H54 (cell line): Measurements from ENCODE around the gene GSS.

Experiments used
- DNase-seq: peaks from one replicate; pipeline ENCODE4 v3.0.0; 2011; ENCODE audit warnings: low spot score, mixed read lengths; ENCODE audit not compliant: insufficient read length
- FAIRE-seq: peaks from 3 replicates; lab custom pipeline; 2011; peaks lifted over from hg19 to GRCh38; lab: Jason Lieb, UNC
- POLR2A ChIP-seq: IDR thresholded peaks from 2 replicates; pipeline ENCODE4 v1.6.1; 2011; ENCODE audit warnings: low read depth, mild to moderate bottlenecking, low read length

Gene GSS

DNA sequence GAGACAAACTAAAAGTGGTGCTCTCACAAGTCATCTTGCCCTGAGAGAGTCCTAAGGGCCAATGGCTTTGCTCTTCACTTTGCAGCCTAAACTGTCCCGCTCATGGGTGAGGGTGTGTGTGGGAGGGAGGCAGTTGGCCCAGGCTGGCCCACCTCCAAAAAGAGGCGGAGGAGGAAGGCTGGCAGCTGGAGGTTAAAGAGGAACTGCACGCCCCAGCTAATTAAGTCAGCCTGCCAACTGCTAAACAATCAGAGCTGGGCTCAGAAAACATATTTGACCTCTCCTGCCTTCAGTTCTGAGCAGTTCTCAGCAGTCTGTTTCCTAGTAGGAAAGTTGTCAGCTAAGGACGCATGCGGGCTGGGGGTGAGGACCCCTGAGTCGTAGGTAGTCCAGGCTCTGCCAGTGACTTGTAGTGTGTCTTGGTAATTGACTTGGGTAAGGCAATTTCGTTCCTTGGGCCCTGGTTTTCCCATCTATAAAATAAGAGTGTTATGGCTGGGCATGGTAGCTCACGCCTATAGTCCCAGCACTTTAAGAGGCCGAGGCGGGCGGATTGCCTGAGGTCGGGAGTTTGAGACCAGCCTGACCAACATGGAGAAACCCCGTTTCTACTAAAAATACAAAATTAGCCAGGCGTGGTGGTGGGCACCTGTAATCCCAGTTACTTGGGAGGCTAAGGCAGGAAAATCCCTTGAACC is 17.0 kb downstream of the GSS start:
- DNase-seq (no peak), FAIRE-seq (no peak)
- TF ChIP-seq POLR2A: no peak

DNA sequence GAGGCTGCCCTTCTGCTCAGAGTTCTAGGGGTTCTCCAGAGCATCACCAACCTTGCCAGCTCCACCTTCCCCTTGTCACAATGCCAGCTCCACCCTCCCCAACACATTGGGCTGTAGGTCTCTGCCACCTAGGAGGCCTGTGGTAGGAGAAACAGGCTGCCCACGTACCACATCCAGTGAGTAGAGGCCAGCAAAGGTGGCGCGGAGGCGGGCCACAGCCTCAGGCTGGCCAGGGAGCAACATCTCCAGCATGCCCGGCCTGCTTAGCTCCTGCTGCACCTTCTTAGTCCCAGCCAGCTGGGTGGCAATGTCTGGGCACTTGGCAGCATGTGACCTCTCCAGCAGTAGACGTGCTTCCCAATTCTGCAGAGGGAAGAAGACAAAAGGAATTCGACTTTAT is 23.8 kb downstream of the GSS start:
- no peak for FAIRE-seq
- TF ChIP-seq POLR2A: no peak
- no peak for DNase-seq

DNA sequence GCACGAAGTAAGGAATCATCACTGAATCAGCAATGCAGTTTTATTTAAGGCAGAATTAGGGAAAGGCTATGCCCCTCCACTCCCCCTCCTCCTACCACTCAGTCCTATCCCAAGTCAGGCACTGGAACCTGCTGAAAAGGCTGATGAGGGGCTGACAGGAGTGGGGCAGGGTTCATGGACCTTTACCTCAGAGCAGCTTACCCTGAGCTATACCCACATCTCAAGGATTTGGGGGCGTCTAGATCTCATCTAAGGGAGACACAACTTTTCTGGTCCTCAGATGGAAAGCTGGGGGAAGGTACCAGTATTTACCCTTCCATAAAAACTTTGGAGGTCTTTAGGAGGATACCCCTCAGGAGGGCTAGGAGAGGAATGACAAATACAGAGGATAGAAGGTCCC is 27.2 kb downstream of the GSS start:
- FAIRE-seq: no peak
- TF ChIP-seq POLR2A: no peak
- no peak for DNase-seq

DNA sequence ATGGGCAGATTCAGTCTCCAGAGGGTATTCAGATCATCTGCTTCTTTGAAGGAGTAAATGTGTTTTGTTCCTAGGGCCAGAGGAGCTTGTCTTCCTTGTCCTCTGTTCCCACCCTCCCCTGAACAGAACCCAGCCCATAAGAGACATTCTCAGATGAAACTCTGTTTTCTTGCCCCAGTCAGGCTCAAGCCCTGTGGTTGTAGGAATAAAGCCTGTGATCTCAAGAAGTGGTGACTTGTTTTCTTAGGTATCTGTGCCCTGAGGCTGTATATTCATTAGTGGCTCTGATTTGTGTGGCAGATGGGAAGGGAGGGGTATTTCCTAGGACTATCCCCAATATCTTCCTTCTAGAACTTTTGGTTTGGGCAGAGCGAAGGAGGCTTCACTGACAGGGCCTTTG is 27.9 kb downstream of the GSS start:
- no peak for FAIRE-seq
- DNase-seq: no peak
- no peak for TF ChIP-seq POLR2A

DNA sequence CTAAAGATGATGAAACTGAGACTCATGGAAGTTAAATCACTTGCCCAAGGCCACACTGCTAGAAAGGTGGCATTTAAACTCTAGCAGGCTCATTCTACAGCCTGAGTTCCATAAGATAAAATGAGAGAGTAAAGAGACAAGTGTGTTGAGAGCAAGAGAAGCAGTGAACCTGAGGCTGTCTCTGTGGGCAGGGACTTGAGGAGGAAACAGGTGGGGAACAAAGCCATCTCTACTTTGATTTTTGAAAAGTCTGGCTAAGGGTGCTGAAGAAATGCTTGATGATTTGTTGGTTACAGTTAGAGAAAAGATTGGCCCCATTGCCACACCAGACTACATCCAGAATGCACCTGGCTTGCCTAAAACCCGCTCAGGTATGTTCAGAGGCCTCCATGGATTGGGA is 29.0 kb downstream of the GSS start:
- TF ChIP-seq POLR2A: no peak
- DNase-seq (no peak), FAIRE-seq (no peak)

DNA sequence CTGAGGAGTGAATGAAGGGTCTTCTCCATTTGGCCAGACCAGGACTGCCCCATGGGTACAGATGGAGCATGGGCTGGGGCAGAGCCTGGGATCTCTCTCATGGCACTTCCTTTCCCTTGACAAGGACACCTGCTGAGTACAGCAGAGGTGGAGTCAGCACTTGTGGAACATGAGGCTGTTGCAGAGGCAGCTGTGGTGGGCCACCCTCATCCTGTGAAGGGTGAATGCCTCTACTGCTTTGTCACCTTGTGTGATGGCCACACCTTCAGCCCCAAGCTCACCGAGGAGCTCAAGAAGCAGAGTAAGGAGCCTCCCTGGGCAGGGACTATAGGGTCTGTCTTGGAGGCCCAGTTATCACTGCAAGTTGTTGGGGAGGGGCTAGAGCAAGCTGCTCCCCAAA is 29.6 kb downstream of the GSS start:
- DNase-seq (no peak), FAIRE-seq (no peak)
- TF ChIP-seq POLR2A: no peak

DNA sequence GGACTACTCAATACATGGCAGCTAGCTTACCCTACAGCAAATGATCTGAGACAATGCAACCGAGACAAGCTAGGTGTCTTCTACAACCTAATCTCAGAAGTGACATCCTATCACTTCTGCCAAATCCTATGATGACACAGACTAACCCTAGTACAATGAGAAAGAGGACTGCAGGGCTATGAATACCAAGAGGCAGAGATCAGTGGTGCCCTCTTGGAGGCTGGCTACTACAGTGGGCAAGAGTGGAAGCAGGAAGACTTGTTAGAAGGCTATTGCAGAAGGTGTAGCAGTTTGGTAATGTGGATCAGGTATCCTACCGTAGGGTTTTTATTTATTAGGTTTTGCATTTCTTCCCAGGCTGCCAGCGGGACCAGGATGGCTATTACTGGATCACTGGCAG is 30.3 kb downstream of the GSS start:
- TF ChIP-seq POLR2A: no peak
- FAIRE-seq (no peak), DNase-seq (no peak)

DNA sequence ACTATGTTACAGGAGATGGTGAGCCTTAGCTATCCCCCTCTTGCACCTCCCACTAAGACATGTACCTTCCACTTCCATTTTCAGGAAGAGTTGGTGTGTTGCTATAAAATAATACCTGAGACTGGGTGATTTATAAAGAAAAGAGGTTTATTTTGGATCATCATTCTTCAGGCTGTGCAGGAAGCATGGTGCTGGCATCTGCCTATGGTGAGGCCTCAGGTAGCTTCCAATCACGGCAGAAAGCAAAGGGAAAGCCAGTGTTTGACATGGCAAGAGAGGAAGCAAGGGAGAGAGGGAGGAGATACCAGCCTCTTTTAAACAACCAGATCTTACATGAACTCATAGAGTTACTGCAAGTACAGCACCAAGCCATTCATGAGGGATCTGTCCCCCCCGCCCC is 32.2 kb downstream of the GSS start:
- DNase-seq (no peak), FAIRE-seq (no peak)
- TF ChIP-seq POLR2A: no peak

DNA sequence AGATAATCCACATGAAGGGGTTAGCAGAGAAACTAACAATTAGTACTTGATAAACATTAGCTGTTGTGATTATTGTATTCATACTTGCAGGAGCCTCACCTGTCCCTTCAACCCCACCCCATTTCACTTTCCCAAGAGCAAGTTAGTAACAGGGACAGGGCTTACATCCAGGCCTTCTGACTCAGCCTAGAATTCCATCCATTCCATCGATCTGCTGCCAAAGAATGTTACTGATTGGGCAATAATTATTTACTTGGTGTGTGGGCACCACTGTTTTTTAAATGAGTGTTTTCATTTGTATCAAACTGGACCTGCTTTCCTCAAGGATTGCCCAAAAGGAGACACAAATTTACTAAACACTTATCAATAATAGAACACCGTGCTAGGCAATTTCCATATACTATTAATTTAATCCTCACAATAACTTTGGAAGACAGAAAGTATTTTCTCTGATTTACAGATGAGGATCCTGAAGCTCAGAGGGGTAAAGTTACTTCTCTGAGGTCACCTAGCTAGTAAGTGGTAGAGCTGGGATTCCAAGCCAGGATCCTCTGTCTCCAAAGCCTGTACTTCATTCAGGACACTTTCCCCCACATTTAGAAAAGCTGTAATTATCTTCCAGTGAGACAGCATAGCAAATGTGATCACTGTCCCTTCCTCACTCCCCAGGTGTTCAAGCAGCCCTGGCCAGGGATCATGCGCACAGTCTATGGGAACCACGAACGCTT is 32.8 kb downstream of the GSS start:
- DNase-seq (peak; percentile 51), FAIRE-seq (no peak)
- TF ChIP-seq POLR2A: no peak

DNA sequence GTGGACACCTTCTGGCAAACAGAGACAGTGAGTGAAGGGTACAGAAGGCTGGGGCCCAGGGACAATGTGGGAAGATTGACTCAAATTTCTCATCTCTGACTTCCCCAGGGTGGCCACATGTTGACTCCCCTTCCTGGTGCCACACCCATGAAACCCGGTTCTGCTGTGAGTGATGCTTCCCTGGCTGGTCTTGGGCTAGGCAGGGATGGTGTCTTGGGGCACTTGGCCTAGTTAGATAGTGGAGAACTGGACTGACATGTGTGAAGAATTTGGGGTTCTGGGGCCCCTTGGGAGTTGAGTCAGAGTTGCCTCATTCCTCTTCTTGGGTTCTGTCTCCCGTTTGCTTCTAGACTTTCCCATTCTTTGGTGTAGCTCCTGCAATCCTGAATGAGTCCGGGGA is 34.2 kb downstream of the GSS start:
- TF ChIP-seq POLR2A: no peak
- DNase-seq (no peak), FAIRE-seq (no peak)

DNA sequence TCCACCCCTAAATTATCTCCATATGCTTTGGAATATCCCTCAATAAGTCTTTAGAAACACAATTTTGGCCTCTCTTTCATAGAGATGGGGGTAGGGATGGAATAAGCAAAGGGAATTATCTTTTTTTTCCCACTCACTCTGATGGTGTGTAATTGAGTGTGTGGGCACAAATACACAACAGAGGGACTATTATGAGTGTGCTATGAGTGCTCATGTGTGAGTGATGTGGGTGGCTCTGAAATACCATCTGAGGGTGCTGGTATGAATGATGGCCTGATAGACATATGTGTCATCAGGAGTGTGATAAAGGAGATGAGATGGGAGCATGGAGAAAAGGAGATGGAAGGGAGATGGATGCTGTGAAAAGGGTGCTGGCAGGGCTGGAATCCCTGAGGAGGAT is 35.6 kb downstream of the GSS start:
- DNase-seq (no peak), FAIRE-seq (no peak)
- TF ChIP-seq POLR2A: no peak

DNA sequence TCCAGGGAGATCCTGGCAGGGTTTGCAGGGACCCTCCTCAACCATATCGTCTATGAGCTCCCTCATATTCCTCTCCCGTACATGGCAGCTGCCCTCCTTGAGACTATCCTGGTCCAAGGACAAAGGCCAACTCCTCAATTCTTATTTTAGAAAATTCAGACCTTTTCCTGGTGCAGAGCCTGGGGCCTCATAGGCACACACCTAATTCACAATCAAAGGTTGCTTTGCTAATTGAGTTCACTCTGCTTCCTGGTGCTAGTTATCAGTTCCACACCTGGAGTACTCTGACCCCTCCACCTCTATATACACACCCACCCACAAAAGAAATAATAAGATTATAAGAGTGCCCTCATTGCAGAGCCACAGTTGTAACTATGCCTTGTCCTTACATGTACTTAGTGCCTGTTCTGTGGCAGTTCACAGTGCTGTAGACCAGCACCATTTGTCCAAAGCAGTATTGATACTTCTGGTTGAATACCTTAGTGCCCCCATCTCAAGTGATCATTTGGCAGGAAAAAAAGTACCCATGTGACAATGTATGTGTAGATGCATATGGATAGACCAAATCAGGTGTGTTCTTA is 38.7 kb downstream of the GSS start:
- FAIRE-seq (no peak), DNase-seq (no peak)
- TF ChIP-seq POLR2A: no peak

DNA sequence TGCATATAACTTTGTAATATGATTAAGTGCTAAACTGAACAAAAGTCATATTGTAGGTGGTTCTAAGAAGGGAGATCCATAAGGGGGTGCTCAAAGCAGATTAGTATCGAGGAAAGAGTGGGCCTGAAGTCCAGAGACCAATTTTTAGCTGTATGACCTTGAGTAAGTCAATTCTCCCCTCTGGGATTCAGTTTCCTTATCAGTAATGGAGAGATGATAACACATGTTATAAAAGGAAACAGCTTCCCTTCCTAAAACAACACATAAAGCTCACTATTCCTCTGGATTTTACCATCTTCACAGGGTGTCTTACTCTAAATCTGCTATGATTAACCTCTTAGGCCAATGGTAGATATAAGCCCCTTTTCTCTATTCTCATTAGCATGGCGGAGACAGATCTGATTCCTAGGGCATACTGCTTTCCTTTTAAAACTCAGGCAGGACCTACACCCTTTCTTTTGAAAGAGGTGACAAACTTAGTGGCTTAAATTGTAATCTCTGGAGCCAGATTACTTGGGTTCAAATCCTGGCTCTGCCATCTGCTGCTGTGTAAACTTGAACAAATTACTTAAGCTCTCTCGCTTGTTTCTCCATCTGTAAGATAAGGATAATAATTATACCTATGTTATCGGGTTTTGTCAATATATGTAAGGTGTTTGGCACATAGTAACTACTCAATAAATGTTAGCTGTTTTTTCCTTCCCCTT is 39.7 kb downstream of the GSS start:
- no peak for TF ChIP-seq POLR2A
- DNase-seq (no peak), FAIRE-seq (no peak)

DNA sequence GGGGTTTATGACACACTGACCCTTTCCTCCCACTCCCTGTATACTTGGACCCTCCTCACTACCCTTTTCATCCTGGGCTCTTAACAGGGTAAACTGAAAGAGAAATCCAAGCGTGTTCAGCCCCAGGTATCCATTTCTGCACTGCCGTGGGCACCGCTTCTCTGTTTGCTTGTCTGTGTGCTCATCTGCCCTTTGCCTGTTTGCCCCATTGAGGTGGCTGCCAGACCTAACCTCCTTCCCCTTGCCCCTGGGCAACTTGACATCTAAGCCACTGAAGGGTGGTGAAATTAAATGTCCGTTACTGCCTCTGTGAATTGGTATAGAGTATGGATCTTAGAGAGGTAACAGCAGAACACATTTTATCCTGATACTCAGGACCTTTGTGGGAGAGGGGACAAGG is 40.5 kb downstream of the GSS start:
- no peak for TF ChIP-seq POLR2A
- FAIRE-seq: no peak
- no peak for DNase-seq
